ENCODE measurements around the gene DCAF4. TPM values are rescaled to one million over a fixed set of nuclear protein-coding genes. Genes with fewer than 3 reads are reported as not detected.

DCAF4 gene
- total and polyA plus RNA-seq, 2 donors from 2014 or later: 11.0 to 23.1 TPM

DNA sequence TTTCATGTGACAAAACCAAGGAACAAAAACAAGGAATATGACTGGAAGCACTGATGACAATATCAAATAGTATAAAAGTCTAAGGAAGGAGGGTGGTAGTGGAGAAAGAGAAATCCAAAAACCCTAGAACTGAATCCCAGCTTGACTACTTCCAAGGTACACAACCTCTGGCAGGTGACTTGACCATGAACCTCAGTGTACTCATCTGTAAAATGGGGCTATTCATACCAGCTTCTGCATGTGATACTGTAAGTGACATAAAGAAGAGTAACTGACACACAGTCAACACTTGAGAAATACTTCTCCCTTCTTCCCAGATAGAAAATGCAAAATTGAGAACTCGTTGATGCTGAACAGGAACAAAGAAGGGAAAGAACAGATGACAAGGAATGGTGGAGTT, 22.0 kb upstream of the DCAF4 start:
- DNase-seq (no peak), FAIRE-seq (no peak)
- H3K4me3 ChIP-seq (ENCODE audit: low read length in 3 of 3): no peak overlapping the region
- no peak overlapping the region for H3K9ac ChIP-seq (ENCODE audit: low read length in 3 of 3)
- intact Hi-C loops (cut with DNase I): loop anchor here (5.0 kb wide), 1 partner anchor 387 kb away; no protein-coding TSS in a partner anchor
- no peaks in the 10 kb centered on the region for H3K9me3 ChIP-seq (ENCODE audit: control insufficient read depth in 2 of 3, insufficient read depth in 1 of 3, low read length in 3 of 3)
- H3K27me3 ChIP-seq (ENCODE audit: control insufficient read depth, insufficient read depth, low read length): no peaks in the 10 kb centered on the region
- TF ChIP-seq, protein P1, sequence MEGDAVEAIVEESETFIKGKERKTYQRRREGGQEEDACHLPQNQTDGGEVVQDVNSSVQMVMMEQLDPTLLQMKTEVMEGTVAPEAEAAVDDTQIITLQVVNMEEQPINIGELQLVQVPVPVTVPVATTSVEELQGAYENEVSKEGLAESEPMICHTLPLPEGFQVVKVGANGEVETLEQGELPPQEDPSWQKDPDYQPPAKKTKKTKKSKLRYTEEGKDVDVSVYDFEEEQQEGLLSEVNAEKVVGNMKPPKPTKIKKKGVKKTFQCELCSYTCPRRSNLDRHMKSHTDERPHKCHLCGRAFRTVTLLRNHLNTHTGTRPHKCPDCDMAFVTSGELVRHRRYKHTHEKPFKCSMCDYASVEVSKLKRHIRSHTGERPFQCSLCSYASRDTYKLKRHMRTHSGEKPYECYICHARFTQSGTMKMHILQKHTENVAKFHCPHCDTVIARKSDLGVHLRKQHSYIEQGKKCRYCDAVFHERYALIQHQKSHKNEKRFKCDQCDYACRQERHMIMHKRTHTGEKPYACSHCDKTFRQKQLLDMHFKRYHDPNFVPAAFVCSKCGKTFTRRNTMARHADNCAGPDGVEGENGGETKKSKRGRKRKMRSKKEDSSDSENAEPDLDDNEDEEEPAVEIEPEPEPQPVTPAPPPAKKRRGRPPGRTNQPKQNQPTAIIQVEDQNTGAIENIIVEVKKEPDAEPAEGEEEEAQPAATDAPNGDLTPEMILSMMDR (IDR thresholded peaks at IDR 0.05; ENCODE audit: borderline replicate concordance, extremely low read depth, insufficient read depth): no peak
- no peaks in the 10 kb centered on the region for H3K36me3 ChIP-seq (ENCODE audit: control insufficient read depth in 2 of 3, insufficient read depth in 3 of 3, low read length in 3 of 3)
- peaks cover 0 to 8% (median 0%) of the 10 kb centered on the region in 3 donors for H3K4me1 ChIP-seq (ENCODE audit: control insufficient read depth in 2 of 3, insufficient read depth in 2 of 3, low read depth in 1 of 3, low read length in 3 of 3)
- H3K27ac ChIP-seq (ENCODE audit: low read depth in 2 of 2, low read length in 2 of 2): no peak overlapping the region

- H3K27ac ChIP-seq (ENCODE audit: low read depth in 2 of 2, low read length in 2 of 2): no peak overlapping the region
- H3K4me3 ChIP-seq (ENCODE audit: low read length in 3 of 3): no peak overlapping the region
- H3K9ac ChIP-seq (ENCODE audit: low read length in 3 of 3): no peak overlapping the region
- DNase-seq: peak in 4 of 5 donors; percentile 68 to 88 (median 74)
- TF ChIP-seq, protein P1 (IDR thresholded peaks at IDR 0.05; ENCODE audit: borderline replicate concordance, extremely low read depth, insufficient read depth): peak; percentile 94
- no peaks in the 10 kb centered on the region for H3K27me3 ChIP-seq (ENCODE audit: control insufficient read depth, insufficient read depth, low read length)
- intact Hi-C loops (cut with DNase I): loop anchor here (5.0 kb wide), 1 partner anchor 388 kb away; no protein-coding TSS in a partner anchor
- no peak for FAIRE-seq
- H3K4me1 ChIP-seq (ENCODE audit: control insufficient read depth in 2 of 3, insufficient read depth in 2 of 3, low read depth in 1 of 3, low read length in 3 of 3): peaks cover 0 to 8% (median 0%) of the 10 kb centered on the region in 3 donors
- H3K9me3 ChIP-seq (ENCODE audit: control insufficient read depth in 2 of 3, insufficient read depth in 1 of 3, low read length in 3 of 3): no peaks in the 10 kb centered on the region
- H3K36me3 ChIP-seq (ENCODE audit: control insufficient read depth in 2 of 3, insufficient read depth in 3 of 3, low read length in 3 of 3): no peaks in the 10 kb centered on the region
These were observed 21.3 kb upstream of the DCAF4 start for GRCh38 chr14:72904840-72905561.

DNA sequence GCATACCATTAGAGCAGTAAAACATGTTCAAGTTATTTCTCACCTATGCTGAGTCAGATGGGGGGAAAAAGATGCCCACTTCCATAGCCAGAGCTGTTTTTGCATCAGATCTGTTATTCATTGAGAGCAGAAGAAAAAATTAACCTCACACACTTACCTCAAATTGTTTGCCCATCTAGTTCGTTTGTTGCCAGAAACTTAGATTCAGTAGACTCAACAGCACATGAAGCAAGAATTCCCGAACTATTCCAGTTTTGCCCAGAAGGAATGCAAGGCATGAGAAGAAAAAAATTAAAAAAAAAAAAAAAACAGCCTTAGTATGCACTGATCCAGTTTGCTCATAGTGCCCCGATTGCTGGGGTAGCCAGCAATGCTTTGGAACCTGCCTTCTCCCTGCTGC, 19.9 kb upstream of the DCAF4 start:
- no peak overlapping the region for H3K9ac ChIP-seq (ENCODE audit: low read length in 3 of 3)
- no peak overlapping the region for H3K4me3 ChIP-seq (ENCODE audit: low read length in 3 of 3)
- TF ChIP-seq, protein P1 (IDR thresholded peaks at IDR 0.05; ENCODE audit: borderline replicate concordance, extremely low read depth, insufficient read depth): no peak
- no peaks in the 10 kb centered on the region for H3K9me3 ChIP-seq (ENCODE audit: control insufficient read depth in 2 of 3, insufficient read depth in 1 of 3, low read length in 3 of 3)
- H3K27me3 ChIP-seq (ENCODE audit: control insufficient read depth, insufficient read depth, low read length): no peaks in the 10 kb centered on the region
- peaks cover 0 to 8% (median 0%) of the 10 kb centered on the region in 3 donors for H3K4me1 ChIP-seq (ENCODE audit: control insufficient read depth in 2 of 3, insufficient read depth in 2 of 3, low read depth in 1 of 3, low read length in 3 of 3)
- DNase-seq: no peak
- H3K27ac ChIP-seq (ENCODE audit: low read depth in 2 of 2, low read length in 2 of 2): no peak overlapping the region
- H3K36me3 ChIP-seq (ENCODE audit: control insufficient read depth in 2 of 3, insufficient read depth in 3 of 3, low read length in 3 of 3): no peaks in the 10 kb centered on the region
- intact Hi-C loops (cut with DNase I): no loop called here
- no peak for FAIRE-seq
